ENCODE data around the gene LIPE.
"Not testable (repeated sequence)": the region's sequence is repeated elsewhere in the genome, so short reads cannot be mapped to it uniquely, and the experiment has no call there.

Gene LIPE

DNA sequence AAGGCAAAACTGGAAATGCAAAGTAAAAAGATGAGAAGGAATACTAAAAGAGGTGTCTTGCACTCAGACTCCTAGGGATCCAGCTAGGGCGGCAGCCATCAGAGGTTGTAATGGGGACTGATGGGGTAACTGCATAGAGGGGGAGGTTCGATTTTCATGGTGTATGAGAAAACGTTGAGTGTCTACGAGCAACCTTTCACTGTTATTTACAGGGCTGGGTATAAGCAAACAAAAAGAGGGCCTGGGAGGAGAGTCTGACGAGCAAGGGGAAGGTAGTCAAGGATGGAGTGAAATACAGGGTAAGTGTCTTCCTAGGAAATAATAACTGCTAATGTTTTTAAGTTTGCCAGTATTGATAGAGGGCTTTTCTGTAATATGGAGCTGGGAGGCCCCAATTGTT, 21.1 kb upstream of the LIPE start:
- DNase-seq (ENCODE audit: low read depth) = not testable (repeated sequence)

DNA sequence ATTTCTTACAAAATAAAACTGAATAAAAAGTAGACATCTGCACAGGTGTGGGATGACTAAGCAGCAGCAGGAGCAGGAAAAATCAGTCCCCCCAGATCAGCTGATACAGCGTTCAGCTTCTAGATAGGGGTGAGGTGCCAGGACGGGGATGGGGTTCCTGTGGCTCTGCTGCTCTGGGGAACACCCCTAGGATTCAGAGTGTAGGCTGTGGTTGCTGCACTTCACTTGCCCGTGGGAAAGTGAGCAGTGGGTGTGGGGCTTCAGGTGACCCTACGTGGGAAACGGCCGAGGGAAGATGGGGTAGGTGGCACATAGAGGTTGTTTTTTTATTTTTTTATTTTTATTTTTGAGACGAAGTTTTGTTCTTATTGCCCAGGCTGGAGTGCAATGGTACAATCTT, 18.8 kb upstream of the LIPE start:
- no peak for DNase-seq (ENCODE audit: low read depth)

GRCh38 chr19:42443944-42444398, 16.8 kb upstream of the LIPE start:
- no peak for DNase-seq (ENCODE audit: low read depth)

GRCh38 chr19:42442833-42443232, 15.6 kb upstream of the LIPE start, which contains the start of gene CXCL17:
Gene CXCL17 (minus strand): TSS chr19:42442946. CDS start chr19:42442832, 114 bp downstream.
- DNase-seq (ENCODE audit: low read depth) = no peak

DNA sequence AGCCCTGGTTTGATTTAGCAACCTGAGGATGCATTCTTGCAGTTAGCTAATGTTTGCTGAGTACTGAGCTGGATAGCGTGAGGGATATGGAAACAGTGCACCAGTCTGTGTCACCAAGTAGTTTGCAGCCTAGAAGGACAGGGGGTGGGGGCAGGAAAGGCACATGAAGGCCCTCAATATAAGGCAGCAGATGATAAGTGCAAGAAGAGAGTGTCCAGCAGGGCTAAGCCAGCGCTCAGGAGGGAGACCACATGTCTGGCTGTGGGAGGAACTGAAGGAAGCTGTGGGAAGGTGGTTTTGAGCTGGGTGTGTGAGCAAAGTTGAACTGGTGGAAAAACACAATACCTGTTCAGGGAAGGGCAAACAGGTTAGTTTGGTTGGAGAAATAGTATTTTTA, 13.9 kb upstream of the LIPE start:
- no peak for DNase-seq (ENCODE audit: low read depth)

DNA sequence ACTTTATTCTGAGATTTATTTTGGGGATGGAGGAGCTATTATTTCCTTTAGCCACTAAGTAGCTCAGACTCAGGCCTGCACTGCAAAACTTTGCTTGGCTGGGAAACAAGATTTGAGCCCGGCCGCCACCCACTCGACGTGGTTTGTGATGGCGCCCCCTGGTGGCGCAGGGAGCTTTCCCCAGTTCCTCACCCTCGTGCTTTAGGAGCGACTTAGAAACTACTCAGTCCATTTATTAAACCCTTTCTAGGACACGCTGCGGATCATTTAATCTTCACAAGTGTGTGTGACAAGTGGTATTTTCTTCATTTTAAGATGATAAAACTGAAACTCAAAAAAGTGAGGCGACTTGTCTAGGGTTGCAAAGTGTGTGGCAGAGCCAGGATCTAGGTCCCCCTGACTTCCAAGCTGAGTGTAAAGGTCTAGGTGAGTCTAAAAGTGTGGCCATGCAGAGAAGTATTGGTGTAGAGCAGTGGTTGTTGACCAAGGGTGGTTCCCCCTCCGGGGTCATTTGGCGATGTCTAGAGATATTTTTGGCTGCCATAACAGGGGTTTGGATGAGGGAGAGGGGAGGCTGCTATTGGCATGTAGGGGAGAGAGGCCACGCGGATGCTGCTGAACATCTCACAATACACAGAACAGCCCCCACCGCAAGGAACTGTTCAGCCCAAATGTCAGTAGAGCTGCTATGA, 13.3 kb upstream of the LIPE start:
- peak; percentile 67 for DNase-seq (ENCODE audit: low read depth)

GRCh38 chr19:42436006-42436405, 8.8 kb upstream of the LIPE start:
- no peak for DNase-seq (ENCODE audit: low read depth)

DNA sequence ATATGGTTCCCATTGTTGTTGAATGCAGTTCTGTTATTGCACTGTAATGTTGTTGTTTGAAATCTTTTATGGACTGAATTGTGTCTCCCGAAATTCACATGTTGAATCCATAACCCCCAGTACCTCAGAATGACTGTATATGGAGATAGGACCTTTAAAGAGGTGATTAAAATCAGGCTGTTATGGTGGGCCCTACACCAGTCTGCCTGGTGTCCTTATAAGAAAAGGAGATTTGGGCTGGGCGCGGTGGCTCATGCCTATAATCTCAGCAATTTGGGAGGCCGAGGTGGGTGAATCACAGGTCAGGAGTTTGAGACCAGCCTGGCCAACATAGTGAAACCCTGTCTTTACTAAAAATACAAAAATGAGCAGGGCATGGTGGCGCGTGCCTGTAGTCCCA, 8.1 kb upstream of the LIPE start:
- no peak for DNase-seq (ENCODE audit: low read depth)

DNA sequence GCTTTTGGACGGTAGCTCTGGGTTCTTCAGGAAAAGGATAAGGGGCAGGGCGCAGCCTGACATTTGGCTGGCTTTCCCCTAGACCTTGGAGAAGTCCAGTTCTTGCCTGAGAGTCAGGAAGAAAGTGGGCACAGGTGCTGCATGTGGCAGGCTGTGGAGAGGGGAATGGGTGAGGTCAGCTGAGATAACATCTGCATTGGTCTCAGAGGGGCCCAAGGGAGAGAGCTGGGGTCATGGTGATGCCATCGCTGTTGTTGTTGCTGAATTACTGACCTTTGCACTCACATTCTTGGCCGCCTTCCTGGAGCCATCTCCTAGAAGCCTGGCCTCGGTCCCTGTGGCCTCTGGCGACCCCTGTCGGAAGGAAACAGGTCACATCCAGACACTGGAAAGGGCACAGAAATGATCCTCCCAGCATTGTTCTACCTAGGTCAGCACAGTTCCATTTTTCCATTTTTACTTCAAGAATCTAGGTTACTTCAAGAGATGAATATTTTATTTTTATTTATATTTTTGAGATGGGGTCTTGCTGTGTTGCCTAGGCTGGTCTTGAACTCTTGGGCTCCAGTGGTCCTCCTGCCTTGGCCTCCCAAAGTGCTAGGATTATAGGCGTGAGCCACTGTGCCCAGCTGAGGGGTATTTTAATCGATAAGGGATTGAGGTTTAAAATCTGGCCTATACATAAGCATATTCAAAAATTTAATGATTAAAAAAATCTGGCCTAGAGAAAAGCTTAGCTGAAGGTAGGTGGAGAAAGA, 6.5 kb upstream of the LIPE start:
- DNase-seq (ENCODE audit: low read depth) = peak; percentile 45

GRCh38 chr19:42431486-42431885, 4.3 kb upstream of the LIPE start:
- DNase-seq (ENCODE audit: low read depth) = no peak

- DNase-seq (ENCODE audit: low read depth) = no peak
These were observed 1.5 kb upstream of the LIPE start for GRCh38 chr19:42428676-42429075.

GRCh38 chr19:42426643-42427042, 545 bp downstream of the LIPE start:
- no peak for DNase-seq (ENCODE audit: low read depth)

- no peak for DNase-seq (ENCODE audit: low read depth)
These were observed 2.5 kb downstream of the LIPE start for GRCh38 chr19:42424712-42425131.

DNA sequence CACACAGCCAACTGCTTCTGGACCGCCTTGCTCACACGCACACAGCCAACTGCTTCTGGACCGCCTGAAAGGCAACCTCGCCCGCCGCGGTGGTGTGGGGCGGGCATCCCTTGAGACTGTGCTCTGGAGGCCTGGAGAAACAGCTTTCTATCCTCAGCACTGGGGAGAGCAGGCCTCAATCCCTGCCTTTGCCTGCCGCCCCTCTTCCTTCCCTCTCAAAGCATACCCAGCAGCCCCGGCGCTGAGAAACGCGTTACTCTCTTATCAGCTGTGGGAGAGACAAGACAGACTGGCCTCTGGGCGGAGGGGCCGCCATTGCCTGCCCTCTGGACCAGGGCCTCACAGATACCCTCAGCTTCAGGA, 2.9 kb downstream of the LIPE start:
- no peak for DNase-seq (ENCODE audit: low read depth)

GRCh38 chr19:42423462-42424344, 3.5 kb downstream of the LIPE start:
- peak; percentile 89 for DNase-seq (ENCODE audit: low read depth)

DNA sequence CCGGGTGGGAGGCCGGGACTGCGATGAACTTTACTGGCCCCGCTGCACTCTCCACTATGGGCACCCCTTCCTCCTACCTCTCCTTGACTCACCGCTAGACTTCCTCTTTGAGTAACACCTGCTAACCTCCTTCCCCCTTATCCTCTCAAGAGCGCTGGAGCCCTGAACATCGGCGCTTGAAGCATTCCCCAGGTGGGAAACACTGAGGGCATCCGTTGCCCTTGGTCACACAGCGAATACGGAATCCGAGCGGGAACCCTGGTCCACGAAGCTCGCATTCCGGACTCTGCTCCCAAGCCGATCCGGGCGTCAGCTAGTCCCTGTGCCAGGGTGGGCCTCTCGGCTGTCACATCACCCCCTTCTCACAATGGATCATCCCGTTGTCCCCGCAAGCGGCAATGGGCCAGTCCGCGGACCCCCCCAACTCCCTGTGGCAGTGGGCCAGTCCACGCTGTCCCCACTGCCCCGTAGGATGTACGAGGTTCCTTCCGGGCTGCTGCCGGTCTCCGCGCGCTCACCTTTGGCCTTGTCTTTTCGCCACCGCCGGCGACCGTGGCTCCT, 4.2 kb downstream of the LIPE start:
- peak; percentile 24 for DNase-seq (ENCODE audit: low read depth)

DNA sequence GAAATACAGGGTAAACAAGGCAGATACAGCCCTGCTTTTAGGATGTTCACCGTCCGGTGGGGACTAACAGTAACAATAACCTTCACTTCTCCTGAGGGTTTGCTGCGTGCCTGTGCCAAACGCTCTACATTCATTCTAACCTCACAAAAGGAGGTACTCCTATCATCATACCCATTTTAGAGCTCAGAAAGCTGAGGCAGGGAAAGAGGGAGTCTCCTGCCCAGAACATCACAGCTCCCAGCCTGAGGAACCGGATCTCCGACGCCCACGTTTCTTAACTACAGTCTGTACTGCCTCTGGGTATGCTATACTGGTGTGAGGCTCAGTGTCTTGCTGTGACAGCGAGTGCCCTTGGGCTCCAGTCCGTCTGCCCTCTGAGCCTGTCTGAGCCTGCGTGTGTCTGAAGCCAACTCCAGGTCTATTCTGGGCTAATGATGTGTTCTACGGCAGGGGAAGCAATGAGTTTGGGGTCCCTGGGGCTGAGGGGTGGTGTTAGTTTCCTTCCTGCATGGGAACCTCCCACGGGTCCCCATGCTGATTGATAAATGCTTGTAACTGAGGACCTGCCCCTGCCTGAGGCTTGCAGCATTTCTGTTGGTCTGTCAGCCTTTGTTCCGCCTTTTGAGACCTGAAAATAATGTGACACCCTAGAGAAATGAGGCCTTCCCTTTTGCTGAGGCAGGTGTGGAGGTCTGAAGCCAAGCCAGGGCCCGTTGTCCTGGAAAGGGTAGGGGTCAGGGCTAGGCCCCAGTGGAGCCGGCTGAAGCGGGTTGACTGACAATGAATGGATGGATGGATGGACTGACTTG, 4.9 kb downstream of the LIPE start:
- no peak for DNase-seq (ENCODE audit: low read depth)

DNA sequence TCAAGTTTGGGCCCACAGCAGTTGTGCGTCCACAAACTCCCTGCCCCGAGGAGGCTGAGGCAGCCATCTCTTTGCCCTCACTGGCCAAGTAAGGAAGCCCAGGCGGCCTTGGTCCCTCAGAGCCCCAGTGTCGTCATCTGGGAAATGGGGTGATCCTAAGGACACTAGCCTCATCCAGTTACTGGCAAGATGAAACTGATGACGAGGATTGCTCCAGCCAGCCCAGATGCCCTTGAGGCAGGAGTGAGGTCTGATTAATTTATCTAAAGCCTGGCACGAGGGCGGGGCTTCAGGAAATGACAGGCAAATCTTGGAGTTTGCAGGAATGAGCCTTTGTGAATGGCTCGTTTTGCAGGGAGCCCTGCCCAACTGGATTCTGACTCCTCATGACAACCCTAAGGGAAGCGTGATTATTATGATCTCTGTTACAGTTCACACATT, 5.6 kb downstream of the LIPE start:
- no peak for DNase-seq (ENCODE audit: low read depth)

DNA sequence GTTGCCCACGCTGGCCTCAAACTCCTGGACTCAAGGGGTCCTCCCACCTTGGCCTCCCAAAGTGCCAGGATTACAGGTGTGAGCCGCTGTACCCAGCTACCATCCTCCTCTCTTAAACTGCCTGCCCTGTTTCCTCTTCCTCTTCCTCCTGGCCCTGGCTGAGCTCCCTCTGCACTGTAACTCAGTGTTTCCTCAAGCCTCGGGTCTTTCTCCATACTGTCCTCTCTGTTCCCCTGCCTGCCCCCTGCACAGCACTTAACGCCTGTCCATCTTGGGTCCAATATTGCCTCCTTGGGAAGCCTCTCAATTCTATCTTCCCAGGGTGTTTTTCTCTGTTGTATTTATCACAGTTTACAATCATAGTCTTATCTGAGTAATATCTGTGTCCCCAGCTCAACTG, 6.1 kb downstream of the LIPE start:
- DNase-seq (ENCODE audit: low read depth) = no peak

- DNase-seq (ENCODE audit: low read depth) = peak; percentile 60
These were observed 7.1 kb downstream of the LIPE start for GRCh38 chr19:42420055-42420544.

DNA sequence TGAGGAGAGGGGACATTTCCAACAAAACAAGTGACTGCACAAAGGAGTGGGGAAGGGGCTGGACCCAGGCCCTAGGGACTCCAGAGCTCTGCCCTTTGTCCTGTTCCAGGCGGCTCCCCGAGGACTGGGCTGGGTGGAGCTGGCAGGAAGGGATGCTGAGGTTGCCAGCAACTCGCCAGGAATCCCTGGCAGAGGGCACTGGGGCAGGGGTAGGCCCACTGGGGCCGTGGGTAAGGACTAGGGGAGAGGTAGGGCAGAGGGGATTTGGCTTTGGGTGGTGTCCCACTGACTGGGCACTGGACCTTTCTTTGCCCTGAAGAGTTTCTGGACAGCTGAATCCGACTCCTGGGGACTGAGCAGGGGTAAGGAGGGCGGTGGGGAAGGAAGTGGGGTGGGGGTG, 7.9 kb downstream of the LIPE start:
- no peak for DNase-seq (ENCODE audit: low read depth)
